HepG2 (cell line): ENCODE data around the gene MADCAM1. TPM values are rescaled to one million over a fixed set of nuclear protein-coding genes. Genes with fewer than 3 reads are reported as not detected.

Experiments used
- ASH2L ChIP-seq: fragments of 300-600, 200-600 bp; sonication (generic); IDR thresholded peaks from 2 replicates; pipeline ENCODE4 v1.7.0; 2017; ENCODE audit warnings: low read depth, mild to moderate bottlenecking, moderate library complexity, mixed read lengths, low read length; ENCODE audit not compliant: insufficient read length
- CHCHD3 ChIP-seq: sonication (generic); formaldehyde crosslinking; IDR thresholded peaks from 2 replicates; pipeline ENCODE4 v1.8.0; 2022; ENCODE audit warnings: mild to moderate bottlenecking, missing genetic modification reagents, moderate library complexity
- CREB1 ChIP-seq, 2 experiments: fragments of 450-650 bp in 1 of 2; IDR thresholded peaks; 2 replicates each; pipeline ENCODE4 v1.6.1; 2016 to 2017; ENCODE audit warnings: control low read depth in 1 of 2, mild to moderate bottlenecking in 1 of 2, missing compliant biosample characterization in 1 of 2, missing genetic modification characterization in 1 of 2
- ELF4 ChIP-seq: sonication (generic); formaldehyde crosslinking; IDR thresholded peaks from 2 replicates; pipeline ENCODE4 v1.5.0; 2020; ENCODE audit warnings: missing genetic modification reagents, mild to moderate bottlenecking, moderate library complexity, borderline replicate concordance
- HIC2 ChIP-seq: sonication (generic); formaldehyde crosslinking; IDR thresholded peaks from 2 replicates; pipeline ENCODE4 v1.9.0; 2022; ENCODE audit warnings: low read depth, missing genetic modification reagents
- JUND ChIP-seq: sonication (generic); formaldehyde crosslinking; IDR thresholded peaks from 2 replicates; pipeline ENCODE4 v1.8.0; 2022; ENCODE audit warnings: mild to moderate bottlenecking, missing genetic modification reagents
- KDM2A ChIP-seq: sonication (generic); formaldehyde crosslinking; IDR thresholded peaks from 2 replicates; pipeline ENCODE4 v1.4.0; 2020; ENCODE audit warnings: low read depth, missing genetic modification reagents, borderline replicate concordance
- KLF6 ChIP-seq: IDR thresholded peaks from 2 replicates; pipeline ENCODE4 v1.8.0; 2016; ENCODE audit warnings: missing biosample characterization, missing genetic modification reagents
- MAX ChIP-seq: IDR thresholded peaks from 2 replicates; pipeline ENCODE4 v1.6.1; 2012; ENCODE audit warnings: inconsistent platforms
- NCOR1 ChIP-seq: fragments of 200-600 bp; sonication (generic); IDR thresholded peaks from 2 replicates; pipeline ENCODE4 v1.7.0; 2017; ENCODE audit warnings: antibody characterized with exemption, low read length, borderline replicate concordance
- PHF8 ChIP-seq: sonication (generic); formaldehyde crosslinking; IDR thresholded peaks from 2 replicates; pipeline ENCODE4 v1.5.0; 2020; ENCODE audit warnings: missing genetic modification reagents
- POLR2A ChIP-seq, 2 experiments: IDR thresholded peaks; 2 replicates each; pipeline ENCODE4 v1.6.1; 2011; ENCODE audit warnings: low read depth in 2 of 2, low read length in 2 of 2, mild to moderate bottlenecking in 1 of 2, moderate library complexity in 1 of 2; ENCODE audit not compliant: insufficient read depth in 1 of 2
- SP4 ChIP-seq: sonication (generic); formaldehyde crosslinking; IDR thresholded peaks from 2 replicates; pipeline ENCODE4 v1.8.1; 2023; ENCODE audit warnings: mild to moderate bottlenecking, missing genetic modification reagents
- ZFP36 ChIP-seq: fragments of 150-350 bp; IDR thresholded peaks from 2 replicates; pipeline ENCODE4 v1.6.1; 2018; ENCODE audit warnings: borderline replicate concordance, low read length, low read depth; ENCODE audit not compliant: partially characterized antibody
- ZFP82 ChIP-seq: sonication (generic); formaldehyde crosslinking; IDR thresholded peaks from 2 replicates; pipeline ENCODE4 v1.5.1; 2020; ENCODE audit warnings: mild to moderate bottlenecking, missing genetic modification reagents, borderline replicate concordance
- ZNF329 ChIP-seq: sonication (generic); formaldehyde crosslinking; IDR thresholded peaks from 2 replicates; pipeline ENCODE4 v1.9.0; 2021; ENCODE audit warnings: low read depth, mild to moderate bottlenecking, missing genetic modification reagents
- ZNF556 ChIP-seq: sonication (generic); formaldehyde crosslinking; IDR thresholded peaks from 2 replicates; pipeline ENCODE4 v1.4.0; 2020; ENCODE audit warnings: mild to moderate bottlenecking, missing genetic modification reagents, borderline replicate concordance
- ZNF691 ChIP-seq: sonication (generic); formaldehyde crosslinking; IDR thresholded peaks from 2 replicates; pipeline ENCODE4 v1.4.0; 2020; ENCODE audit warnings: missing genetic modification reagents, low read depth, mild to moderate bottlenecking, borderline replicate concordance
- ZNF724P ChIP-seq: sonication (generic); formaldehyde crosslinking; IDR thresholded peaks from 2 replicates; pipeline ENCODE4 v1.8.0; 2022; ENCODE audit warnings: missing genetic modification reagents, borderline replicate concordance
- ZSCAN12 ChIP-seq: sonication (generic); formaldehyde crosslinking; IDR thresholded peaks from 2 replicates; pipeline ENCODE4 v1.9.0; 2021; ENCODE audit warnings: mild to moderate bottlenecking, missing genetic modification reagents
- polyA plus RNA-seq, 8 experiments: library from polyadenylated mRNA; depleted of rRNA in 3 of 8; stranded (reverse) in 7 of 8; unstranded in 1 of 8; fragments of >200 nt; fragmentation: Illumina TruSeq in 4 of 8; extraction: Trizol in 4 of 8; gene quantifications; 2 replicates each; pipeline versions ENCODE4 v1.2.1 to v1.2.3, GENCODE V29; 2011 to 2016; ENCODE audit warnings: low read depth in 4 of 8, missing spikeins in 1 of 8, mixed read lengths in 1 of 8; ENCODE audit not compliant: insufficient read depth in 1 of 8
- total RNA-seq, 5 experiments: library from RNA; depleted of rRNA; stranded (reverse); fragments of >200 nt; fragmentation: Illumina TruSeq; extraction: Trizol; gene quantifications; 2 replicates each; pipeline ENCODE4 v1.2.3, GENCODE V29; 2016; ENCODE audit warnings: low read depth in 1 of 5

MADCAM1 gene
- total and polyA plus RNA-seq, 2 of the 13 experiments (the other 11 are each of a cell fraction or from before 2014, with no cell fraction given) = 0.29 to 0.33 TPM

GRCh38 chr19:531009-531752 is 34.9 kb downstream of the MADCAM1 start (continued):
- peak; percentile 75 for TF ChIP-seq PHF8
- 0 out of 2 replicates have a peak, but pooled peaks have one; percentile 9 for TF ChIP-seq ZNF329 (CRISPR knock-in tag)
- 0 out of 2 replicates have a peak, but pooled peaks have one; percentile 14 for TF ChIP-seq NCOR1
- peak; percentile 62; the same call in 1 of the 2 replicates for TF ChIP-seq KDM2A (CRISPR knock-in tag)
- TF ChIP-seq ELF4 (CRISPR knock-in tag) = no peak
- peak; percentile 90 for TF ChIP-seq MAX
- peak; percentile 15; the same call in 1 of the 2 replicates for TF ChIP-seq CREB1 (IDR thresholded peaks at IDR 0.05)
- no peak for TF ChIP-seq CREB1 (CRISPR knock-in tag; IDR thresholded peaks at IDR 0.05)
- peak; percentile 39 to 78 for TF ChIP-seq POLR2A (IDR thresholded peaks at IDR 0.05; ENCODE audit: insufficient read depth in 1 of 2, low read depth in 2 of 2, low read length in 2 of 2)
- no peak for TF ChIP-seq ZFP36
- TF ChIP-seq CHCHD3 (CRISPR knock-in tag) = 0 out of 2 replicates have a peak, but pooled peaks have one; percentile 37
- peak; percentile 68; the same call in 1 of the 2 replicates for TF ChIP-seq HIC2 (CRISPR knock-in tag)
- peak; percentile 52 for TF ChIP-seq SP4
- TF ChIP-seq ASH2L = peak; percentile 57
- 0 out of 2 replicates have a peak, but pooled peaks have one; percentile 4 for TF ChIP-seq ZFP82 (CRISPR knock-in tag)
- TF ChIP-seq ZNF691 (CRISPR knock-in tag) = peak; percentile 47; the same call in 1 of the 2 replicates
- TF ChIP-seq ZSCAN12 = peak; percentile 42; the same call in 1 of the 2 replicates
- peak; percentile 15; the same call in 1 of the 2 replicates for TF ChIP-seq JUND (CRISPR knock-in tag)
- TF ChIP-seq ZNF556 (CRISPR knock-in tag) = peak; percentile 22; the same call in 1 of the 2 replicates
- peak; percentile 72; the same call in 1 of the 2 replicates for TF ChIP-seq ZNF724P
- TF ChIP-seq KLF6 = peak; percentile 47
